T-helper 17 cell (primary cell): ENCODE results near the gene CC2D1A. TPM values are rescaled to one million over a fixed set of nuclear protein-coding genes. Genes with fewer than 3 reads are reported as not detected.

ENCODE experiments used
- ATAC-seq: fragments of 150-1000 bp; cut with Tn5 transposase; 2 replicates; pipeline ENCODE4 v1.10.0; 2021; ENCODE audit warnings: mild to moderate bottlenecking, moderate library complexity
- DNase-seq, 3 donors: peaks; one replicate each; pipeline versions ENCODE4 v3.0.0 to v3.0.0-alpha.2; 2020 to 2021
- H3K9me3 ChIP-seq: one replicate; pipeline ENCODE4 v1.7.0; 2013; ENCODE audit warnings: low read length, mild to moderate bottlenecking; ENCODE audit not compliant: control insufficient read depth, poor library complexity, severe bottlenecking
- H3K27ac Mint-ChIP-seq: one replicate; pipeline ENCODE4 v1.8.0; 2022; ENCODE audit warnings: mild to moderate bottlenecking, moderate library complexity, mixed read lengths
- H3K27me3 Mint-ChIP-seq: one replicate; pipeline ENCODE4 v1.8.0; 2022; ENCODE audit warnings: mixed read lengths
- H3K36me3 Mint-ChIP-seq: one replicate; pipeline ENCODE4 v1.8.0; 2022; ENCODE audit warnings: low read depth, mixed read lengths
- H3K4me1 Mint-ChIP-seq: one replicate; pipeline ENCODE4 v1.8.0; 2022; ENCODE audit warnings: mild to moderate bottlenecking, mixed read lengths
- H3K4me3 Mint-ChIP-seq: one replicate; pipeline ENCODE4 v1.8.0; 2022; ENCODE audit warnings: mild to moderate bottlenecking, moderate library complexity, mixed read lengths
- total RNA-seq, 4 donors: library from RNA in 2 of 4; stranded (reverse) in 2 of 4; gene quantifications; one replicate each; pipeline ENCODE4 v1.2.3 and lab custom pipeline; 2022 to 2026

CC2D1A gene
- total RNA-seq, 2 donors from 2014 or later = 22.5 to 24.4 TPM

GRCh38 chr19:13979686-13980085 is 73.7 kb downstream of the CC2D1A start:
- DNase-seq = no peak
- peak overlapping the region; percentile 28 for H3K4me3 Mint-ChIP-seq
- H3K4me1 Mint-ChIP-seq = peaks cover 23% of the 10 kb centered on the region
- H3K27me3 Mint-ChIP-seq = no peaks in the 10 kb centered on the region
- H3K36me3 Mint-ChIP-seq = no peaks in the 10 kb centered on the region
- H3K9me3 ChIP-seq = no peaks in the 10 kb centered on the region
- ATAC-seq = no peak
- no peak overlapping the region for H3K27ac Mint-ChIP-seq

DNA sequence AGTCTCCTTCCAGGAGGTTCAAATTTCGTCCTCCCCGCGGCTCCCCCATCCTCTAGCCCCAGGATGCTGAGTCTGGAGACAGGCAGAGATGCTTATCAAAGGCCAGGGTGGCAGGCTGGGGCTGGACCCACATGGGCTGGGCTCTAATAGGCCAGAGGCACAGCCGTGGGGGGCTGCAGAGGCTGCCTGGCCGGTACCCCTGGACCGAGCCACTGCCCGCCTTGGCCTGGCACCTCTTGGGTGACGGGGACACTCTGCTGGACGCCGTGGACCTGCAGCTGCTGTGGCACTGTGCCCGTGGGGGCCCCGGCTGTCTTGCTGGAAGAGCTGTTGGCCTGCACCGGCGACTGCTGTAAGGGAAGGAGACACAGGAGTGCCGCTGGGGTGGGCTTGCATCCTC is 74.3 kb downstream of the CC2D1A start:
- no peak for DNase-seq
- Mint-ChIP-seq H3K4me3 (no peak overlapping the region), H3K27ac (no peak overlapping the region), H3K27me3 (no peaks in the 10 kb centered on the region), H3K4me1 (peaks cover 28% of the 10 kb centered on the region), H3K36me3 (no peaks in the 10 kb centered on the region)
- ATAC-seq = no peak
- H3K9me3 ChIP-seq = no peaks in the 10 kb centered on the region

Other genes with a start within 250 kb of the CC2D1A start
- gene MRI1, start 141.7 kb upstream of the CC2D1A start, total RNA-seq = 10 to 100 TPM; 31.0 to 31.9 TPM
- 10 to 100 TPM; 62.4 to 73.0 TPM for gene C19orf53, start 131.7 kb upstream of the CC2D1A start, total RNA-seq
- 1 to 10 TPM; 4.2 to 5.3 TPM for gene ZSWIM4, start 110.8 kb upstream of the CC2D1A start, total RNA-seq
- gene NANOS3, start 29.1 kb upstream of the CC2D1A start, total RNA-seq = 1 to 10 TPM in 1 of 2 donors, under 1 TPM in 1; 0.60 to 2.6 TPM
- 1 to 10 TPM in 1 of 2 donors, under 1 TPM in 1; 0.82 to 1.7 TPM for gene BRME1, start 84 bp upstream of the CC2D1A start, total RNA-seq
- gene PODNL1, start 32.2 kb downstream of the CC2D1A start, total RNA-seq = under 1 TPM in 1 of 2 donors, not detected in 1; 0.31 TPM
- gene DCAF15, start 46.3 kb downstream of the CC2D1A start, total RNA-seq = 10 to 100 TPM; 88.2 to 95.8 TPM
- 10 to 100 TPM; 23.3 to 24.7 TPM for gene RFX1, start 100.1 kb downstream of the CC2D1A start, total RNA-seq
- gene RLN3, start 121.9 kb downstream of the CC2D1A start, total RNA-seq = not detected
- 10 to 100 TPM; 39.6 to 51.6 TPM for gene IL27RA, start 125.6 kb downstream of the CC2D1A start, total RNA-seq
- not detected for gene PALM3, start 155.9 kb downstream of the CC2D1A start, total RNA-seq
- gene MISP3, start 166.6 kb downstream of the CC2D1A start, total RNA-seq = 1 to 10 TPM in 1 of 2 donors, under 1 TPM in 1; 0.65 to 1.3 TPM
- under 1 TPM; 0.22 to 0.31 TPM for gene C19orf67, start 179.6 kb downstream of the CC2D1A start, total RNA-seq
- 10 to 100 TPM; 24.8 to 25.3 TPM for gene SAMD1, start 184.6 kb downstream of the CC2D1A start, total RNA-seq
- 10 to 100 TPM; 35.2 to 38.5 TPM for gene PRKACA, start 211.6 kb downstream of the CC2D1A start, total RNA-seq
- 1 to 10 TPM; 1.5 to 1.9 TPM for gene ASF1B, start 230.4 kb downstream of the CC2D1A start, total RNA-seq